ENCODE measurements around the gene S1PR2.
A peak's percentile ranks its signal among the peaks of the same experiment; 100 is the strongest.

S1PR2 gene

GRCh38 chr19:10223488-10224213 is 7.5 kb downstream of the S1PR2 start:
- TF ChIP-seq, protein P1, sequence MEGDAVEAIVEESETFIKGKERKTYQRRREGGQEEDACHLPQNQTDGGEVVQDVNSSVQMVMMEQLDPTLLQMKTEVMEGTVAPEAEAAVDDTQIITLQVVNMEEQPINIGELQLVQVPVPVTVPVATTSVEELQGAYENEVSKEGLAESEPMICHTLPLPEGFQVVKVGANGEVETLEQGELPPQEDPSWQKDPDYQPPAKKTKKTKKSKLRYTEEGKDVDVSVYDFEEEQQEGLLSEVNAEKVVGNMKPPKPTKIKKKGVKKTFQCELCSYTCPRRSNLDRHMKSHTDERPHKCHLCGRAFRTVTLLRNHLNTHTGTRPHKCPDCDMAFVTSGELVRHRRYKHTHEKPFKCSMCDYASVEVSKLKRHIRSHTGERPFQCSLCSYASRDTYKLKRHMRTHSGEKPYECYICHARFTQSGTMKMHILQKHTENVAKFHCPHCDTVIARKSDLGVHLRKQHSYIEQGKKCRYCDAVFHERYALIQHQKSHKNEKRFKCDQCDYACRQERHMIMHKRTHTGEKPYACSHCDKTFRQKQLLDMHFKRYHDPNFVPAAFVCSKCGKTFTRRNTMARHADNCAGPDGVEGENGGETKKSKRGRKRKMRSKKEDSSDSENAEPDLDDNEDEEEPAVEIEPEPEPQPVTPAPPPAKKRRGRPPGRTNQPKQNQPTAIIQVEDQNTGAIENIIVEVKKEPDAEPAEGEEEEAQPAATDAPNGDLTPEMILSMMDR (IDR thresholded peaks at IDR 0.05; ENCODE audit: low read depth, low read length, missing control alignments) = no peak
- H3K4me3 ChIP-seq (replicated peaks; ENCODE audit: low read depth, low read length) = no peak overlapping the region
- no peak for DNase-seq (ENCODE audit: extremely low read depth, low read depth)

GRCh38 chr19:10222201-10222890 is 8.8 kb downstream of the S1PR2 start:
- H3K4me3 ChIP-seq (replicated peaks; ENCODE audit: low read depth, low read length) = no peak overlapping the region
- no peak for DNase-seq (ENCODE audit: extremely low read depth, low read depth)
- TF ChIP-seq, protein P1 (IDR thresholded peaks at IDR 0.05; ENCODE audit: low read depth, low read length, missing control alignments) = no peak

- no peak for DNase-seq (ENCODE audit: extremely low read depth, low read depth)
- no peak overlapping the region for H3K4me3 ChIP-seq (replicated peaks; ENCODE audit: low read depth, low read length)
- TF ChIP-seq, protein P1 (IDR thresholded peaks at IDR 0.05; ENCODE audit: low read depth, low read length, missing control alignments) = no peak
Observed at GRCh38 chr19:10220695-10221094, 10.4 kb downstream of the S1PR2 start.

GRCh38 chr19:10219678-10220077 is 11.5 kb downstream of the S1PR2 start:
- no peak for DNase-seq (ENCODE audit: extremely low read depth, low read depth)
- TF ChIP-seq, protein P1 (IDR thresholded peaks at IDR 0.05; ENCODE audit: low read depth, low read length, missing control alignments) = peak; percentile 66
- no peak overlapping the region for H3K4me3 ChIP-seq (replicated peaks; ENCODE audit: low read depth, low read length)

DNA sequence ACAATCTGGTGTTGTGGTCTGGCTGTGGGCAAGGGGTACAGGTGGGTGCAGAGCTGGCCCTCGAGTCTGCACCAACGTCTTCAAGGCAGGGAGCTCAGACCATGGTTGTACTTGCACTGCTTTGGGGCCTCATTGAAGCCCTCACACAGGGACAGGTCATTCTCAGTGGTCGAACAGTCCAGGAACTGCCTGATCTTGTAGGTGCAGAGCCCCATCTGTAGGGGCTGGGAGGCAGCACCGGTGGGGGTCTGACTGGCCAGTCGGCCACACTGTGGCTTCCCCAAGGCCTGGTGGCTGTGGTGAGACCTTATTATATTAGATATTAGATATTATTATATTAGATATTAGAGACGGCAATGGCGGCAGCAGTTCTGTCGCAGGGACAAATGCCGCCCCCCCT is 14.0 kb downstream of the S1PR2 start:
- no peak overlapping the region for H3K4me3 ChIP-seq (replicated peaks; ENCODE audit: low read depth, low read length)
- TF ChIP-seq, protein P1 (IDR thresholded peaks at IDR 0.05; ENCODE audit: low read depth, low read length, missing control alignments) = no peak
- no peak for DNase-seq (ENCODE audit: extremely low read depth, low read depth)

- DNase-seq (ENCODE audit: extremely low read depth, low read depth) = no peak
- TF ChIP-seq, protein P1 (IDR thresholded peaks at IDR 0.05; ENCODE audit: low read depth, low read length, missing control alignments) = no peak
- no peak overlapping the region for H3K4me3 ChIP-seq (replicated peaks; ENCODE audit: low read depth, low read length)
Observed at GRCh38 chr19:10214784-10215183, 16.3 kb downstream of the S1PR2 start.
